K562 (cell line): ENCODE results near the gene H2AZ2. TPM values are rescaled to one million over a fixed set of nuclear protein-coding genes. Genes with fewer than 3 reads are reported as not detected.

Experiments used
- CTBP1 ChIP-seq: fragments of 450-650 bp; IDR thresholded peaks from 2 replicates; pipeline ENCODE4 v1.6.1; 2016; ENCODE audit warnings: borderline replicate concordance
- FOXP4 ChIP-seq: sonication (generic); formaldehyde crosslinking; IDR thresholded peaks from 2 replicates; pipeline ENCODE4 v1.8.0; 2022; ENCODE audit warnings: mild to moderate bottlenecking, missing genetic modification reagents, borderline replicate concordance
- HLTF ChIP-seq: fragments of 450-650 bp; IDR thresholded peaks from 2 replicates; pipeline ENCODE4 v1.6.1; 2016
- PCBP1 ChIP-seq: fragments of 200-400 bp; formaldehyde crosslinking; IDR thresholded peaks from 2 replicates; pipeline ENCODE4 v1.6.1; 2018; ENCODE audit warnings: mild to moderate bottlenecking, low read depth, low read length; ENCODE audit not compliant: poor library complexity, severe bottlenecking
- SIRT6 ChIP-seq: IDR thresholded peaks from one replicate; pipeline ENCODE4 v1.6.1; 2012; ENCODE audit warnings: low read depth, mild to moderate bottlenecking, control low read depth, inconsistent platforms, low read length, moderate library complexity
- SREBF1 ChIP-seq: fragments of 150-350 bp; IDR thresholded peaks from 2 replicates; pipeline ENCODE4 v1.6.1; 2014; ENCODE audit warnings: antibody characterized with exemption, low read depth, low read length, borderline replicate concordance
- TCF7L2 ChIP-seq: fragments of 150-350 bp; IDR thresholded peaks from 2 replicates; pipeline ENCODE4 v1.6.1; 2016; ENCODE audit warnings: low read depth, mild to moderate bottlenecking, low read length, moderate library complexity
- ZC3H4 ChIP-seq: sonication (generic); formaldehyde crosslinking; IDR thresholded peaks from 2 replicates; pipeline ENCODE4 v1.9.0; 2021; ENCODE audit warnings: missing genetic modification reagents, borderline replicate concordance
- ZMIZ1 ChIP-seq, 2 experiments: fragments of 150-350 bp in 1 of 2; IDR thresholded peaks; 2 replicates each; pipeline ENCODE4 v1.6.1; 2012 to 2016; ENCODE audit warnings: low read depth in 2 of 2, low read length in 2 of 2, mild to moderate bottlenecking in 1 of 2, moderate library complexity in 1 of 2
- ZNF551 ChIP-seq: fragments of 250-450 bp; sonication (Bioruptor Pico); IDR thresholded peaks from 2 replicates; pipeline ENCODE4 v1.5.0; 2021; ENCODE audit warnings: mild to moderate bottlenecking, moderate library complexity
- polyA plus RNA-seq, 8 experiments: library from polyadenylated mRNA; depleted of rRNA in 4 of 8; stranded (reverse) in 5 of 8; unstranded in 3 of 8; fragments of >200 nt; fragmentation: Nextera tagmentation in 2 of 8; fragmentation: Illumina TruSeq in 1 of 8; extraction: Ambion mirVana in 2 of 8; extraction: Trizol in 1 of 8; gene quantifications; 2 replicates each; pipeline versions ENCODE4 v1.2.1 to v1.2.3, GENCODE V29; 2011 to 2014; ENCODE audit warnings: inconsistent platforms in 1 of 8, missing spikeins in 1 of 8
- total RNA-seq, 7 experiments: library from RNA; depleted of rRNA in 6 of 7; stranded (reverse); fragments of >200 nt in 6 of 7; fragmentation: Illumina TruSeq in 2 of 7; extraction: Trizol in 2 of 7; gene quantifications; 2 replicates each; pipeline versions ENCODE4 v1.2.1 to v1.2.3, GENCODE V29; 2011 to 2021; ENCODE audit warnings: low replicate concordance in 1 of 7
- TF ChIP-seq, protein P1 (sequence below), 2 experiments: fragments of 450-650 bp; formaldehyde crosslinking in 1 of 2; IDR thresholded peaks; 2 replicates each; pipeline versions ENCODE4 v1.4.0 to v1.6.1; 2014 to 2020; ENCODE audit warnings: mild to moderate bottlenecking in 2 of 2, borderline replicate concordance in 1 of 2, low read depth in 1 of 2
- TF ChIP-seq, protein P2 (sequence below): IDR thresholded peaks from 2 replicates; pipeline ENCODE4 v1.6.1; 2016; ENCODE audit warnings: missing genetic modification characterization, missing compliant biosample characterization

The H2AZ2 gene
- total and polyA plus RNA-seq, 9 of the 15 experiments (the other 6 are each of a cell fraction or from before 2014, with no cell fraction given), result 105 to 382 (median 286) TPM

GRCh38 chr7:44847509-44847919 lies 373 bp downstream of the H2AZ2 start (continued):
- no peak for TF ChIP-seq SIRT6
- TF ChIP-seq, protein P1, sequence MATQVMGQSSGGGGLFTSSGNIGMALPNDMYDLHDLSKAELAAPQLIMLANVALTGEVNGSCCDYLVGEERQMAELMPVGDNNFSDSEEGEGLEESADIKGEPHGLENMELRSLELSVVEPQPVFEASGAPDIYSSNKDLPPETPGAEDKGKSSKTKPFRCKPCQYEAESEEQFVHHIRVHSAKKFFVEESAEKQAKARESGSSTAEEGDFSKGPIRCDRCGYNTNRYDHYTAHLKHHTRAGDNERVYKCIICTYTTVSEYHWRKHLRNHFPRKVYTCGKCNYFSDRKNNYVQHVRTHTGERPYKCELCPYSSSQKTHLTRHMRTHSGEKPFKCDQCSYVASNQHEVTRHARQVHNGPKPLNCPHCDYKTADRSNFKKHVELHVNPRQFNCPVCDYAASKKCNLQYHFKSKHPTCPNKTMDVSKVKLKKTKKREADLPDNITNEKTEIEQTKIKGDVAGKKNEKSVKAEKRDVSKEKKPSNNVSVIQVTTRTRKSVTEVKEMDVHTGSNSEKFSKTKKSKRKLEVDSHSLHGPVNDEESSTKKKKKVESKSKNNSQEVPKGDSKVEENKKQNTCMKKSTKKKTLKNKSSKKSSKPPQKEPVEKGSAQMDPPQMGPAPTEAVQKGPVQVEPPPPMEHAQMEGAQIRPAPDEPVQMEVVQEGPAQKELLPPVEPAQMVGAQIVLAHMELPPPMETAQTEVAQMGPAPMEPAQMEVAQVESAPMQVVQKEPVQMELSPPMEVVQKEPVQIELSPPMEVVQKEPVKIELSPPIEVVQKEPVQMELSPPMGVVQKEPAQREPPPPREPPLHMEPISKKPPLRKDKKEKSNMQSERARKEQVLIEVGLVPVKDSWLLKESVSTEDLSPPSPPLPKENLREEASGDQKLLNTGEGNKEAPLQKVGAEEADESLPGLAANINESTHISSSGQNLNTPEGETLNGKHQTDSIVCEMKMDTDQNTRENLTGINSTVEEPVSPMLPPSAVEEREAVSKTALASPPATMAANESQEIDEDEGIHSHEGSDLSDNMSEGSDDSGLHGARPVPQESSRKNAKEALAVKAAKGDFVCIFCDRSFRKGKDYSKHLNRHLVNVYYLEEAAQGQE (IDR thresholded peaks at IDR 0.05; ENCODE audit: borderline replicate concordance), result peak; percentile 79
- TF ChIP-seq, protein P1 (CRISPR knock-in tag; IDR thresholded peaks at IDR 0.05; ENCODE audit: low read depth), result peak; percentile 76
- no peak; a peak in 1 of 4 replicates for TF ChIP-seq ZMIZ1 (IDR thresholded peaks at IDR 0.05; ENCODE audit: low read depth in 2 of 2, low read length in 2 of 2)
- no peak for TF ChIP-seq PCBP1
- TF ChIP-seq SREBF1, result no peak
- TF ChIP-seq HLTF, result no peak
- TF ChIP-seq FOXP4, result no peak
- no peak; the same call in 1 of the 2 replicates for TF ChIP-seq ZC3H4 (CRISPR knock-in tag)
- TF ChIP-seq ZNF551, result no peak
- TF ChIP-seq, protein P2, sequence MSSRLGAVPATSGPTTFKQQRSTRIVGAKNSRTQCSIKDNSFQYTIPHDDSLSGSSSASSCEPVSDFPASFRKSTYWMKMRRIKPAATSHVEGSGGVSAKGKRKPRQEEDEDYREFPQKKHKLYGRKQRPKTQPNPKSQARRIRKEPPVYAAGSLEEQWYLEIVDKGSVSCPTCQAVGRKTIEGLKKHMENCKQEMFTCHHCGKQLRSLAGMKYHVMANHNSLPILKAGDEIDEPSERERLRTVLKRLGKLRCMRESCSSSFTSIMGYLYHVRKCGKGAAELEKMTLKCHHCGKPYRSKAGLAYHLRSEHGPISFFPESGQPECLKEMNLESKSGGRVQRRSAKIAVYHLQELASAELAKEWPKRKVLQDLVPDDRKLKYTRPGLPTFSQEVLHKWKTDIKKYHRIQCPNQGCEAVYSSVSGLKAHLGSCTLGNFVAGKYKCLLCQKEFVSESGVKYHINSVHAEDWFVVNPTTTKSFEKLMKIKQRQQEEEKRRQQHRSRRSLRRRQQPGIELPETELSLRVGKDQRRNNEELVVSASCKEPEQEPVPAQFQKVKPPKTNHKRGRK (tag), result no peak
- no peak for TF ChIP-seq CTBP1
- TF ChIP-seq TCF7L2, result no peak
